C4-2B (cell line): ENCODE measurements around the gene CHST1.

ENCODE experiments used
- H3K27ac ChIP-seq: fragments of 450-650 bp; 2 replicates; pipeline ENCODE4 v1.5.1; 2017
- CTCF ChIP-seq: fragments of 450-650 bp; conservative IDR thresholded peaks from 2 replicates; pipeline ENCODE4 v1.5.1; 2017; ENCODE audit warnings: mild to moderate bottlenecking
- ZFX ChIP-seq: fragments of 450-650 bp; IDR thresholded peaks from 2 replicates; pipeline ENCODE4 v1.6.1; 2017

Gene CHST1

GRCh38 chr11:45702511-45702910 is 37.1 kb upstream of the CHST1 start:
- TF ChIP-seq CTCF, result no peak
- no peak overlapping the region for H3K27ac ChIP-seq

- TF ChIP-seq ZFX, result no peak
- TF ChIP-seq CTCF, result no peak
- no peak overlapping the region for H3K27ac ChIP-seq
These were observed 33.5 kb upstream of the CHST1 start for GRCh38 chr11:45698777-45699497.

GRCh38 chr11:45692808-45693453 is 27.5 kb upstream of the CHST1 start:
- H3K27ac ChIP-seq, result no peak overlapping the region
- TF ChIP-seq ZFX, result no peak
- TF ChIP-seq CTCF, result no peak

GRCh38 chr11:45688472-45689033 is 23.1 kb upstream of the CHST1 start:
- H3K27ac ChIP-seq, result no peak overlapping the region

GRCh38 chr11:45687836-45688235 is 22.4 kb upstream of the CHST1 start:
- TF ChIP-seq ZFX, result no peak
- TF ChIP-seq CTCF, result no peak
- H3K27ac ChIP-seq, result no peak overlapping the region

More at GRCh38 chr11:45688472-45689033, 23.1 kb upstream of the CHST1 start:
- TF ChIP-seq ZFX (no peak), CTCF (no peak)

GRCh38 chr11:45685964-45686537 is 20.6 kb upstream of the CHST1 start:
- H3K27ac ChIP-seq, result no peak overlapping the region
- TF ChIP-seq ZFX (no peak), CTCF (no peak)

GRCh38 chr11:45684440-45684839 is 19.0 kb upstream of the CHST1 start:
- TF ChIP-seq ZFX, result no peak
- TF ChIP-seq CTCF, result no peak
- H3K27ac ChIP-seq, result no peak overlapping the region
